Gastroesophageal sphincter (tissue), 3 donors: Measurements from ENCODE around the gene C19orf12.

Experiments
- CTCF ChIP-seq, 4 experiments: fragments of 200-600 bp in 2 of 4; fragments of 450-650 bp in 2 of 4; sonication (generic) in 1 of 4; IDR thresholded peaks; one replicate each; pipeline ENCODE4 v1.5.1; 2017 to 2019; ENCODE audit warnings: antibody characterized with exemption in 4 of 4, mild to moderate bottlenecking in 2 of 4, moderate library complexity in 2 of 4
- EP300 ChIP-seq: sonication (generic); formaldehyde crosslinking; IDR thresholded peaks from one replicate; pipeline ENCODE4 v1.6.1; 2017; ENCODE audit warnings: antibody characterized with exemption, mild to moderate bottlenecking
- POLR2A ChIP-seq, 2 donors: fragments of 450-650 bp; IDR thresholded peaks; one replicate each; pipeline ENCODE4 v1.6.1; 2017; ENCODE audit warnings: antibody characterized with exemption in 2 of 2, mild to moderate bottlenecking in 2 of 2, moderate library complexity in 1 of 2

DNA sequence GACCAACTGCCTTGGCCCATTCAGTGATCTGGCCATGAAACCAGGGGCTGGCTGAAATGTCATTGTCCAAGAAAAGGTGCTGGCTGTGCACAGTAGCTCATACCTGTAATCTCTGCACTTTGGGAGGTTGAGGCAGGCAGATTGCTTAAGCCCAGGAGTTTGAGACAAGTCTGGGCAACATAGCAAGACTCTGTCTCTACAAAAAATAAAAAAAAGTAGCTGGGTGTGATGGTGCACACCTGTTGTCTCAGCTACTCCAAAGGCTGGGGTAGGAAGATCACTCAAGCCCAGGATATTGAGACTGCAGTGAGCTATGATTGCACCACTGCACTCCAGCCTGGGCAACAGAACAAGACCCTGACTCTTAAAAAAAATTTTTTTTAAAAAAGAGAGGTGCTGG is 28.6 kb upstream of the C19orf12 start:
- TF ChIP-seq CTCF (IDR thresholded peaks at IDR 0.05), result no peak
- TF ChIP-seq POLR2A (IDR thresholded peaks at IDR 0.05), result no peak
- no peak for TF ChIP-seq EP300
